SK-N-SH (cell line): ENCODE measurements around the gene TUT1. TPM values are rescaled to one million over a fixed set of nuclear protein-coding genes. Genes with fewer than 3 reads are reported as not detected.

Source experiments
- CTCF ChIA-PET: fragments of 300-600, 350-600 bp; formaldehyde crosslinking; extraction: SDS; loops from one replicate; lab custom pipeline; 2021; lab: Yijun Ruan, JAX
- POLR2A ChIA-PET: fragments of 350-600 bp; sonication (Branson Sonifier 250); formaldehyde crosslinking; extraction: SDS; loops from one replicate; lab custom pipeline; 2020; ENCODE audit warnings: antibody characterized with exemption, inconsistent platforms; lab: Yijun Ruan, JAX
- DNase-seq: peaks from one replicate; pipeline ENCODE4 v3.0.0; 2012
- H2AFZ ChIP-seq: fragments of 200-600 bp; sonication (generic); 2 replicates; pipeline ENCODE4 v1.8.1; 2016; ENCODE audit warnings: antibody characterized with exemption, mild to moderate bottlenecking, low read depth
- H3F3A ChIP-seq: fragments of 200-600 bp; sonication (generic); replicated peaks from 2 replicates; pipeline ENCODE3; 2016; ENCODE audit warnings: antibody characterized with exemption, mild to moderate bottlenecking; ENCODE audit not compliant: insufficient read depth
- H3K27ac ChIP-seq, 2 experiments: fragments of 200-500 bp in 1 of 2; fragments of 200-600 bp in 1 of 2; sonication (Bioruptor generic) in 1 of 2; sonication (generic), shearing (Covaris generic) in 1 of 2; 2 replicates each; pipeline versions ENCODE4 v1.5.1 to v1.6.1; 2014 to 2016; ENCODE audit warnings: low read depth in 2 of 2, inconsistent platforms in 1 of 2, low read length in 1 of 2, mild to moderate bottlenecking in 1 of 2, mixed read lengths in 1 of 2
- H3K27me3 ChIP-seq: fragments of 200-600 bp; sonication (generic), shearing (Covaris generic); 2 replicates; pipeline ENCODE4 v1.6.1; 2016; ENCODE audit warnings: mixed run types; ENCODE audit not compliant: insufficient read depth
- H3K36me3 ChIP-seq, 2 experiments: fragments of 200-500 bp in 1 of 2; fragments of 200-600 bp in 1 of 2; sonication (Bioruptor generic) in 1 of 2; sonication (generic) in 1 of 2; replicated peaks in 1 of 2; 2 replicates each; pipeline versions ENCODE3 to v1.5.1; 2014 to 2016; ENCODE audit warnings: low read length in 1 of 2, mild to moderate bottlenecking in 1 of 2; ENCODE audit not compliant: insufficient read depth in 2 of 2, control insufficient read depth in 1 of 2
- H3K4me1 ChIP-seq, 2 experiments: fragments of 200-500 bp in 1 of 2; fragments of 200-600 bp in 1 of 2; sonication (Bioruptor generic) in 1 of 2; sonication (generic), shearing (Covaris generic) in 1 of 2; 2 replicates each; pipeline versions ENCODE4 v1.5.1 to v1.6.1; 2014 to 2016; ENCODE audit warnings: low read depth in 1 of 2, low read length in 1 of 2, mixed run types in 1 of 2; ENCODE audit not compliant: insufficient read depth in 2 of 2, control insufficient read depth in 1 of 2
- H3K4me2 ChIP-seq: fragments of 200-600 bp; sonication (generic), shearing (Covaris generic); 2 replicates; pipeline ENCODE4 v1.6.1; 2017; ENCODE audit warnings: mixed run types
- H3K4me3 ChIP-seq, 2 experiments: fragments of 200-500 bp in 1 of 2; fragments of 200-600 bp in 1 of 2; sonication (Bioruptor generic) in 1 of 2; sonication (generic), shearing (Covaris generic) in 1 of 2; 2 replicates each; pipeline versions ENCODE4 v1.5.1 to v1.8.1; 2014 to 2016; ENCODE audit warnings: low read depth in 2 of 2, inconsistent platforms in 1 of 2, low read length in 1 of 2, mild to moderate bottlenecking in 1 of 2, mixed read lengths in 1 of 2, moderate library complexity in 1 of 2
- H3K79me2 ChIP-seq: fragments of 200-600 bp; sonication (generic); 2 replicates; pipeline ENCODE4 v1.8.1; 2017; ENCODE audit warnings: mild to moderate bottlenecking; ENCODE audit not compliant: insufficient read depth
- H3K9ac ChIP-seq: fragments of 200-600 bp; sonication (generic); 2 replicates; pipeline ENCODE4 v1.6.1; 2017; ENCODE audit warnings: mixed run types
- H3K9me2 ChIP-seq: fragments of 200-600 bp; sonication (generic); 2 replicates; pipeline ENCODE4 v1.6.1; 2017; ENCODE audit warnings: mixed run types
- H3K9me3 ChIP-seq: fragments of 200-600 bp; sonication (generic); 2 replicates; pipeline ENCODE4 v1.6.1; 2017; ENCODE audit warnings: mixed run types, mild to moderate bottlenecking, moderate library complexity
- H4K20me1 ChIP-seq: fragments of 200-600 bp; sonication (generic); 2 replicates; pipeline ENCODE4 v1.6.1; 2017; ENCODE audit warnings: mild to moderate bottlenecking, mixed run types; ENCODE audit not compliant: insufficient read depth
- ELF1 ChIP-seq: IDR thresholded peaks from 2 replicates; pipeline ENCODE4 v1.4.0; 2012
- FOSL2 ChIP-seq: IDR thresholded peaks from 2 replicates; pipeline ENCODE4 v1.4.0; 2012; ENCODE audit warnings: low read depth, mild to moderate bottlenecking, moderate library complexity, borderline replicate concordance
- FOXJ3 ChIP-seq: sonication (generic); formaldehyde crosslinking; IDR thresholded peaks from 2 replicates; pipeline ENCODE4 v1.5.1; 2020; ENCODE audit warnings: mild to moderate bottlenecking, missing genetic modification reagents
- FOXM1 ChIP-seq: IDR thresholded peaks from 2 replicates; pipeline ENCODE4 v1.4.0; 2012; ENCODE audit warnings: low read depth, mild to moderate bottlenecking
- GABPA ChIP-seq: IDR thresholded peaks from 2 replicates; pipeline ENCODE4 v1.4.0; 2012; ENCODE audit warnings: low read depth, mild to moderate bottlenecking
- JUND ChIP-seq: IDR thresholded peaks from 2 replicates; pipeline ENCODE4 v1.4.0; 2012
- MXI1 ChIP-seq: IDR thresholded peaks from 2 replicates; pipeline ENCODE4 v1.6.1; 2012; ENCODE audit warnings: mild to moderate bottlenecking, low read depth, low read length, improper control_type of control experiment
- NFIC ChIP-seq: IDR thresholded peaks from 2 replicates; pipeline ENCODE4 v1.4.0; 2012; ENCODE audit warnings: borderline replicate concordance
- POLR2AphosphoS5 ChIP-seq: IDR thresholded peaks from 2 replicates; pipeline ENCODE4 v1.6.1; 2012; ENCODE audit warnings: low read depth, low read length
- RCOR1 ChIP-seq: fragments of 150-350 bp; IDR thresholded peaks from 2 replicates; pipeline ENCODE4 v1.6.1; 2017; ENCODE audit warnings: antibody characterized with exemption, low read length
- REST ChIP-seq: IDR thresholded peaks from 2 replicates; pipeline ENCODE4 v1.6.1; 2012; ENCODE audit warnings: mild to moderate bottlenecking, low read depth, low read length, moderate library complexity
- RFX5 ChIP-seq: IDR thresholded peaks from 2 replicates; pipeline ENCODE4 v1.6.1; 2012; ENCODE audit warnings: mild to moderate bottlenecking, improper control_type of control experiment, low read length
- SIN3A ChIP-seq: IDR thresholded peaks from 2 replicates; pipeline ENCODE4 v1.6.1; 2012; ENCODE audit warnings: low read depth, mild to moderate bottlenecking, low read length, moderate library complexity, borderline replicate concordance
- TCF12 ChIP-seq: IDR thresholded peaks from 2 replicates; pipeline ENCODE4 v1.4.0; 2012
- WGBS: methylation state at CpG from one replicate; pipeline ENCODE4 v1.1.6; 2017; ENCODE audit warnings: low lambda C conversion rate; 5-methylcytosine and 5-hydroxymethylcytosine counted together
- polyA plus RNA-seq, 3 experiments: library from polyadenylated mRNA; depleted of rRNA; stranded (reverse); fragments of >200 nt; gene quantifications; 2 replicates each; pipeline ENCODE4 v1.2.3, GENCODE V29; 2012
- TF ChIP-seq, protein P1 (sequence below): fragments of 150-350 bp; IDR thresholded peaks from 2 replicates; pipeline ENCODE4 v1.6.1; 2017; ENCODE audit warnings: antibody characterized with exemption, low read length, low read depth, borderline replicate concordance
- TF ChIP-seq, protein P2 (sequence below): fragments of 200-600 bp; sonication (generic); IDR thresholded peaks from 2 replicates; pipeline ENCODE4 v1.6.1; 2017; ENCODE audit warnings: antibody characterized with exemption, mild to moderate bottlenecking, moderate library complexity
- TF ChIP-seq, protein P3 (sequence below): IDR thresholded peaks from 2 replicates; pipeline ENCODE4 v1.4.0; 2012; ENCODE audit warnings: low read depth, borderline replicate concordance

Gene TUT1
- polyA plus RNA-seq, 1 of the 3 experiments (the other 2 are of a cell fraction) = 27.3 TPM

DNA sequence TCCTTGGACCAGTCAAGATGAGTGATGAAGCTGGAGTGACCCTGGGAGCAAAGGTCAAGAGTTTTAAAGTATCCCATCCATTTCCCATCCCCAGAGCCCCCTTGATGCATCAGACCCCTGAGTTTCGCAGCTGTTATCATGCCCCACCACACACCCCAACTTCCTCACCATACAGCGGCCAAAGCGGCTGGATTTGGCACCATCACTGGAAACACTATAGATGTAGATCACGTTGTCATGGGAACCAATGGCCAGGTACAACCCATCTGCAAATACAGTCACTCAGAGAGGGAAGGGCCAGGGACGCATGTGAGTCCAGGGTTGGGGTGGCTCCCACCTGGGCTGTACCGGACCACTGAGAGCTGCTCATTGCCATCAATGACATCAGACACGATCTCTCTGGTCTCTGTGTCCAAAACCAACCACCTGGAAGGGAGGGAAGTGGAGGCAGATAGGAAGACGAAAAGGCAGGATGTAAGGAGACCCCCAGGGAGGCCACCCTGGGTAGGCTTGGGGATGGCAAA lies 12.5 kb upstream of the TUT1 start (continued):
- TF ChIP-seq, protein P1, sequence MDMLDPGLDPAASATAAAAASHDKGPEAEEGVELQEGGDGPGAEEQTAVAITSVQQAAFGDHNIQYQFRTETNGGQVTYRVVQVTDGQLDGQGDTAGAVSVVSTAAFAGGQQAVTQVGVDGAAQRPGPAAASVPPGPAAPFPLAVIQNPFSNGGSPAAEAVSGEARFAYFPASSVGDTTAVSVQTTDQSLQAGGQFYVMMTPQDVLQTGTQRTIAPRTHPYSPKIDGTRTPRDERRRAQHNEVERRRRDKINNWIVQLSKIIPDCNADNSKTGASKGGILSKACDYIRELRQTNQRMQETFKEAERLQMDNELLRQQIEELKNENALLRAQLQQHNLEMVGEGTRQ = no peak
- no peak for TF ChIP-seq FOSL2

GRCh38 chr11:62603072-62603408 lies 11.7 kb upstream of the TUT1 start:
- Histone ChIP-seq H2AFZ (no peak overlapping the region), H3K4me3 (no peak overlapping the region), H3K9me3 (no peaks in the 10 kb centered on the region), H4K20me1 (no peaks in the 10 kb centered on the region), H3K36me3 (peaks cover 21 to 24% of the 10 kb centered on the region in 2 experiments), H3K4me2 (no peak overlapping the region), H3K4me1 (peaks cover 12 to 23% of the 10 kb centered on the region in 2 experiments; a peak in 3 of 4 replicates), H3K27me3 (no peaks in the 10 kb centered on the region), H3K9ac (no peak overlapping the region), H3F3A (peaks cover 9% of the 10 kb centered on the region), H3K79me2 (peaks cover 35% of the 10 kb centered on the region), H3K9me2 (no peaks in the 10 kb centered on the region), H3K27ac (no peak overlapping the region)
- DNase-seq = no peak
- ChIA-PET CTCF (interaction anchor here (1.9 kb wide), 1 partner anchor 9 kb away, joined by 18 read pairs; the partner anchor contains the start of gene EML3), POLR2A (interaction anchor here (4.2 kb wide), 1 partner anchor 12 kb away, joined by 59 read pairs; the partner anchor contains the start of gene TUT1)
- WGBS = 97% methylated on average over 5 of the region's 13 CpGs
- TF ChIP-seq, protein P1 = no peak
- TF ChIP-seq FOXJ3 (no peak), FOXM1 (no peak), JUND (no peak), SIN3A (no peak), RCOR1 (no peak), REST (no peak), TCF12 (no peak), FOSL2 (no peak), ELF1 (no peak), MXI1 (no peak), GABPA (no peak), RFX5 (no peak), POLR2AphosphoS5 (no peak), NFIC (no peak)
- TF ChIP-seq, protein P2, sequence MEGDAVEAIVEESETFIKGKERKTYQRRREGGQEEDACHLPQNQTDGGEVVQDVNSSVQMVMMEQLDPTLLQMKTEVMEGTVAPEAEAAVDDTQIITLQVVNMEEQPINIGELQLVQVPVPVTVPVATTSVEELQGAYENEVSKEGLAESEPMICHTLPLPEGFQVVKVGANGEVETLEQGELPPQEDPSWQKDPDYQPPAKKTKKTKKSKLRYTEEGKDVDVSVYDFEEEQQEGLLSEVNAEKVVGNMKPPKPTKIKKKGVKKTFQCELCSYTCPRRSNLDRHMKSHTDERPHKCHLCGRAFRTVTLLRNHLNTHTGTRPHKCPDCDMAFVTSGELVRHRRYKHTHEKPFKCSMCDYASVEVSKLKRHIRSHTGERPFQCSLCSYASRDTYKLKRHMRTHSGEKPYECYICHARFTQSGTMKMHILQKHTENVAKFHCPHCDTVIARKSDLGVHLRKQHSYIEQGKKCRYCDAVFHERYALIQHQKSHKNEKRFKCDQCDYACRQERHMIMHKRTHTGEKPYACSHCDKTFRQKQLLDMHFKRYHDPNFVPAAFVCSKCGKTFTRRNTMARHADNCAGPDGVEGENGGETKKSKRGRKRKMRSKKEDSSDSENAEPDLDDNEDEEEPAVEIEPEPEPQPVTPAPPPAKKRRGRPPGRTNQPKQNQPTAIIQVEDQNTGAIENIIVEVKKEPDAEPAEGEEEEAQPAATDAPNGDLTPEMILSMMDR = no peak
- TF ChIP-seq, protein P3, sequence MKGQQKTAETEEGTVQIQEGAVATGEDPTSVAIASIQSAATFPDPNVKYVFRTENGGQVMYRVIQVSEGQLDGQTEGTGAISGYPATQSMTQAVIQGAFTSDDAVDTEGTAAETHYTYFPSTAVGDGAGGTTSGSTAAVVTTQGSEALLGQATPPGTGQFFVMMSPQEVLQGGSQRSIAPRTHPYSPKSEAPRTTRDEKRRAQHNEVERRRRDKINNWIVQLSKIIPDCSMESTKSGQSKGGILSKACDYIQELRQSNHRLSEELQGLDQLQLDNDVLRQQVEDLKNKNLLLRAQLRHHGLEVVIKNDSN = no peak; the same call in 1 of the 2 replicates
